Brain microvascular endothelial cell (primary cell): ENCODE measurements around the gene SLPI.

Experiments
- DNase-seq: peaks from one replicate; pipeline ENCODE4 v3.0.0-alpha.2; 2020
- H3K27ac ChIP-seq: fragments of 250-450 bp; sonication (Bioruptor Pico); 2 replicates; pipeline ENCODE4 v1.5.1; 2020; ENCODE audit warnings: mild to moderate bottlenecking, moderate library complexity
- H3K27me3 ChIP-seq: fragments of 250-450 bp; sonication (Bioruptor Pico); replicated peaks from 2 replicates; pipeline ENCODE4 v1.5.1; 2020; ENCODE audit warnings: mild to moderate bottlenecking
- H3K36me3 ChIP-seq: fragments of 250-450 bp; sonication (Bioruptor Pico); replicated peaks from 2 replicates; pipeline ENCODE4 v1.5.1; 2020; ENCODE audit warnings: mild to moderate bottlenecking
- H3K4me3 ChIP-seq: 2 replicates; pipeline ENCODE4 v1.5.1; 2011; ENCODE audit warnings: low read depth, mild to moderate bottlenecking, control low read depth, low read length, moderate library complexity
- CTCF ChIP-seq: IDR thresholded peaks from 2 replicates; pipeline ENCODE4 v1.5.1; 2011; ENCODE audit warnings: low read depth, mild to moderate bottlenecking, moderate library complexity, low read length, control low read depth, inconsistent platforms; ENCODE audit errors: missing control alignments
- in situ Hi-C: cut with HindIII; loops from 2 replicates; pipeline ENCODE4 v1.10.0; 2017; ENCODE audit warnings: low sequenced_read_pairs, low pct_ligation_motif_present

Gene SLPI

GRCh38 chr20:45269056-45269455 lies 14.7 kb upstream of the SLPI start:
- no peak for DNase-seq
- H3K27ac ChIP-seq: no peak overlapping the region
- H3K27me3 ChIP-seq: no peaks in the 10 kb centered on the region
- no peaks in the 10 kb centered on the region for H3K36me3 ChIP-seq
- in situ Hi-C loops: no loop called here
- no peak for TF ChIP-seq CTCF
- H3K4me3 ChIP-seq: no peak overlapping the region

GRCh38 chr20:45268531-45268930 lies 14.2 kb upstream of the SLPI start:
- in situ Hi-C loops: no loop called here
- Histone ChIP-seq H3K36me3 (no peaks in the 10 kb centered on the region), H3K27me3 (no peaks in the 10 kb centered on the region), H3K27ac (no peak overlapping the region), H3K4me3 (no peak overlapping the region)
- no peak for DNase-seq
- TF ChIP-seq CTCF: no peak

- in situ Hi-C loops: no loop called here
- no peak for TF ChIP-seq CTCF
- Histone ChIP-seq H3K27me3 (no peaks in the 10 kb centered on the region), H3K4me3 (no peak overlapping the region), H3K27ac (no peak overlapping the region), H3K36me3 (no peaks in the 10 kb centered on the region)
- DNase-seq: no peak
Measured at GRCh38 chr20:45266977-45267376, 12.6 kb upstream of the SLPI start.

- in situ Hi-C loops: no loop called here
- Histone ChIP-seq H3K4me3 (no peak overlapping the region), H3K27ac (no peak overlapping the region), H3K27me3 (no peaks in the 10 kb centered on the region), H3K36me3 (no peaks in the 10 kb centered on the region)
- TF ChIP-seq CTCF: no peak
- no peak for DNase-seq
Measured at GRCh38 chr20:45263556-45264266, 9.3 kb upstream of the SLPI start.

GRCh38 chr20:45258664-45259063 lies 4.3 kb upstream of the SLPI start:
- no peak for TF ChIP-seq CTCF
- Histone ChIP-seq H3K27ac (no peak overlapping the region), H3K36me3 (no peaks in the 10 kb centered on the region), H3K4me3 (no peak overlapping the region), H3K27me3 (no peaks in the 10 kb centered on the region)
- in situ Hi-C loops: no loop called here
- no peak for DNase-seq

GRCh38 chr20:45258259-45258658 lies 3.9 kb upstream of the SLPI start:
- no peak overlapping the region for H3K4me3 ChIP-seq

More at GRCh38 chr20:45258259-45258658, 3.9 kb upstream of the SLPI start:
- DNase-seq: no peak
- Histone ChIP-seq H3K27ac (no peak overlapping the region), H3K27me3 (no peaks in the 10 kb centered on the region), H3K36me3 (no peaks in the 10 kb centered on the region)
- no peak for TF ChIP-seq CTCF
- in situ Hi-C loops: no loop called here
